Dedifferentiated amniotic fluid mesenchymal stem cell (primary cell): ENCODE results near the gene CASK.
A peak's percentile ranks its signal among the peaks of the same experiment; 100 is the strongest.
"Not testable (repeated sequence)": the region's sequence is repeated elsewhere in the genome, so short reads cannot be mapped to it uniquely, and the experiment has no call there.

Experiments used
- DNase-seq: peaks from one replicate; pipeline ENCODE4 v3.0.0-alpha.2; 2016; ENCODE audit errors: extremely low spot score

The CASK gene

GRCh38 chrX:41689711-41690110, 233.6 kb downstream of the CASK start:
- DNase-seq: no peak

GRCh38 chrX:41688835-41689234, 234.5 kb downstream of the CASK start, which contains the start of gene GPR34:
Gene GPR34, plus strand, starts transcription at chrX:41688973. Its CDS starts 6,661 bp downstream, at chrX:41695634.
- DNase-seq: no peak

- DNase-seq: no peak
Measured at GRCh38 chrX:41688156-41688555, 235.2 kb downstream of the CASK start.

GRCh38 chrX:41686788-41687187, 236.6 kb downstream of the CASK start:
- DNase-seq: no peak

GRCh38 chrX:41684940-41685339, 238.4 kb downstream of the CASK start:
- DNase-seq: no peak

- DNase-seq: no peak
Measured at GRCh38 chrX:41684138-41684537, 239.2 kb downstream of the CASK start.

GRCh38 chrX:41677183-41678060, 245.9 kb downstream of the CASK start:
- DNase-seq: no peak

GRCh38 chrX:41676361-41676760, 247.0 kb downstream of the CASK start:
- DNase-seq: not testable (repeated sequence)

- DNase-seq: no peak
Measured at GRCh38 chrX:41672643-41673042, 250.7 kb downstream of the CASK start.

- DNase-seq: no peak
Measured at GRCh38 chrX:41671082-41671481, 252.3 kb downstream of the CASK start.

GRCh38 chrX:41670112-41670511, 253.2 kb downstream of the CASK start:
- no peak for DNase-seq

- DNase-seq: no peak
Measured at GRCh38 chrX:41667631-41668030, 255.7 kb downstream of the CASK start.

GRCh38 chrX:41666251-41666650, 257.1 kb downstream of the CASK start:
- peak; percentile 59 for DNase-seq

- no peak for DNase-seq
Measured at GRCh38 chrX:41665686-41666085, 257.7 kb downstream of the CASK start.

GRCh38 chrX:41664908-41665307, 258.4 kb downstream of the CASK start:
- no peak for DNase-seq

- no peak for DNase-seq
Measured at GRCh38 chrX:41664375-41664901, 258.9 kb downstream of the CASK start.

- DNase-seq: no peak
Measured at GRCh38 chrX:41661366-41662095, 261.8 kb downstream of the CASK start.

GRCh38 chrX:41655631-41656030, 267.7 kb downstream of the CASK start:
- no peak for DNase-seq

- DNase-seq: no peak
Measured at GRCh38 chrX:41655101-41655500, 268.3 kb downstream of the CASK start.

GRCh38 chrX:41653125-41653524, 270.2 kb downstream of the CASK start:
- DNase-seq: no peak

GRCh38 chrX:41646201-41646600, 277.2 kb downstream of the CASK start:
- not testable (repeated sequence) for DNase-seq

- no peak for DNase-seq
Measured at GRCh38 chrX:41634284-41634683, 289.1 kb downstream of the CASK start.

- no peak for DNase-seq
Measured at GRCh38 chrX:41630091-41630490, 293.3 kb downstream of the CASK start.
